Spleen (tissue), 11 donors: ENCODE data around the gene TWIST2. TPM values are rescaled to one million over a fixed set of nuclear protein-coding genes. Genes with fewer than 3 reads are reported as not detected.

Source experiments
- DNase-seq: peaks from one replicate; pipeline ENCODE4 v3.0.0-alpha.2; 2020
- H3K27ac ChIP-seq, 8 donors: fragments of 200-600 bp; sonication (generic) in 7 of 8; 1 replicate in 4 of 8; 2 replicates in 4 of 8; pipeline versions ENCODE4 v1.5.0 to v1.8.0; 2016 to 2021; ENCODE audit warnings: inconsistent platforms in 4 of 8, mild to moderate bottlenecking in 4 of 8, moderate library complexity in 1 of 8
- H3K27me3 ChIP-seq, 7 donors: fragments of 200-600 bp; sonication (generic) in 6 of 7; replicated peaks in 1 of 7; 1 replicate in 4 of 7; 2 replicates in 3 of 7; pipeline versions ENCODE4 v1.5.0 to v1.8.0; 2016 to 2021; ENCODE audit warnings: inconsistent platforms in 3 of 7, mild to moderate bottlenecking in 1 of 7
- H3K36me3 ChIP-seq, 6 donors: fragments of 200-600 bp; sonication (generic) in 5 of 6; 1 replicate in 4 of 6; 2 replicates in 2 of 6; pipeline versions ENCODE4 v1.5.0 to v1.8.0; 2016 to 2021; ENCODE audit warnings: inconsistent platforms in 2 of 6
- H3K4me1 ChIP-seq, 6 donors: fragments of 200-600 bp; sonication (generic) in 5 of 6; 1 replicate in 3 of 6; 2 replicates in 3 of 6; pipeline versions ENCODE4 v1.5.0 to v1.8.0; 2016 to 2021; ENCODE audit warnings: inconsistent platforms in 3 of 6
- H3K4me3 ChIP-seq, 8 donors: fragments of 200-600 bp; sonication (generic) in 7 of 8; 1 replicate in 4 of 8; 2 replicates in 4 of 8; pipeline versions ENCODE4 v1.5.0 to v1.8.0; 2016 to 2021; ENCODE audit warnings: inconsistent platforms in 4 of 8, mild to moderate bottlenecking in 4 of 8, moderate library complexity in 2 of 8
- H3K9me3 ChIP-seq, 8 donors: fragments of 200-600 bp; sonication (generic) in 7 of 8; 1 replicate in 4 of 8; 2 replicates in 4 of 8; pipeline versions ENCODE4 v1.5.0 to v1.8.0; 2016 to 2021; ENCODE audit warnings: inconsistent platforms in 4 of 8
- POLR2A ChIP-seq, 3 donors: fragments of 450-650 bp; IDR thresholded peaks; one replicate each; pipeline ENCODE4 v1.5.1; 2017; ENCODE audit warnings: antibody characterized with exemption in 3 of 3, mild to moderate bottlenecking in 1 of 3
- POLR2AphosphoS5 ChIP-seq, 3 donors: sonication (generic); formaldehyde crosslinking; IDR thresholded peaks; one replicate each; pipeline ENCODE4 v1.5.1; 2017; ENCODE audit warnings: antibody characterized with exemption in 3 of 3
- WGBS, 5 donors: extraction: QIAGEN DNeasy Blood & Tissue Kit in 3 of 5; methylation state at CpG; one replicate each; pipeline versions ENCODE4 v1.1.5 to v1.1.7; 2013 to 2018; 5-methylcytosine and 5-hydroxymethylcytosine counted together
- intact Hi-C: fragments of 100-400 bp; cut with DNase I; formaldehyde crosslinking; loops from one replicate; pipeline ENCODE4 v1.15.0; 2023; ENCODE audit warnings: low total_unique reads
- polyA plus RNA-seq, 3 donors: library from polyadenylated mRNA; stranded (reverse); fragments of 200-250 nt; gene quantifications; one replicate each; pipeline ENCODE4 v1.2.1, GENCODE V29; 2013
- total RNA-seq, 7 donors: library from RNA; depleted of rRNA in 3 of 7; stranded (reverse); fragments of >200 nt in 3 of 7; fragmentation: NEBNext Ultra II Directional in 4 of 7; extraction: Animal tissue kit (Norgen Biotek cat#: 25700) in 4 of 7; gene quantifications; one replicate each; pipeline versions ENCODE4 v1.1.0 to v1.2.1, GENCODE V29; 2016 to 2021
- TF ChIP-seq, protein P1 (sequence below), 11 experiments: fragments of 200-600 bp in 7 of 11; fragments of 450-650 bp in 4 of 11; sonication (generic) in 4 of 11; IDR thresholded peaks in 8 of 11; conservative IDR thresholded peaks in 3 of 11; 1 replicate in 7 of 11; 2 replicates in 4 of 11; pipeline versions ENCODE4 v1.4.0 to v1.8.0; 2016 to 2021; ENCODE audit warnings: antibody characterized with exemption in 11 of 11, inconsistent platforms in 4 of 11, mild to moderate bottlenecking in 1 of 11
- donor health status: healthy with polysubstance abuse.
- donor health status: DM: no; HTN: no; CAD: no; lungs with moderate emphysema.
- donor health status: DM: no; HTN: no; CAD: no.
- donor health status: Bipolar disorder and iron deficiency.
- donor health status: healthy.
- donor health status: DM: no; HTN: no; CAD: no.
- donor health status: DM: yes; HTN: yes; CAD: no.

The TWIST2 gene
- total and polyA plus RNA-seq, 10 donors: 1.7 to 9.0 (median 2.4) TPM

DNA sequence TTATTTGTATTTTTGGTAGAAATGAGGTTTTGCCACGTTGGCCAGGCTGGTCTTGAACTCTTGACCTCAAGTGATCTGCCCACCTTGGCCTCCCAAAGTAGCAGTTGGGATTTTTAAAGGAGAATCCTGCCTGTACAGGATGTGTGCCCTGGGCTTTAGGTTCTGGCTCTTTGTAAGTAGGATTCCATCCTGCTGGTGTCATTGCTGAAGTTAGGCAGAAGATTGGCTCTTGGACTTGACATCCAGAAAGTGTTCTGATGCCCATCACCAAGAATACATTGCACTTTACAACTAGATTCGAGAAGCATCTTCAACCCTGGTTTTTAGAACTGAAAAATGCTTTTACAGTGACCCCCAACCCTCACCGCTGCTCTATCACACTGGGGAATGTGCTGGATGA, 4.4 kb upstream of the TWIST2 start:
- peaks cover 0 to 26% (median 20%) of the 10 kb centered on the region in 6 donors for H3K4me1 ChIP-seq
- intact Hi-C loops: no loop called here
- no peaks in the 10 kb centered on the region for H3K36me3 ChIP-seq
- H3K27ac ChIP-seq: no peak overlapping the region
- TF ChIP-seq POLR2A (IDR thresholded peaks at IDR 0.05) (no peak), POLR2AphosphoS5 (IDR thresholded peaks at IDR 0.05) (no peak)
- TF ChIP-seq, protein P1, sequence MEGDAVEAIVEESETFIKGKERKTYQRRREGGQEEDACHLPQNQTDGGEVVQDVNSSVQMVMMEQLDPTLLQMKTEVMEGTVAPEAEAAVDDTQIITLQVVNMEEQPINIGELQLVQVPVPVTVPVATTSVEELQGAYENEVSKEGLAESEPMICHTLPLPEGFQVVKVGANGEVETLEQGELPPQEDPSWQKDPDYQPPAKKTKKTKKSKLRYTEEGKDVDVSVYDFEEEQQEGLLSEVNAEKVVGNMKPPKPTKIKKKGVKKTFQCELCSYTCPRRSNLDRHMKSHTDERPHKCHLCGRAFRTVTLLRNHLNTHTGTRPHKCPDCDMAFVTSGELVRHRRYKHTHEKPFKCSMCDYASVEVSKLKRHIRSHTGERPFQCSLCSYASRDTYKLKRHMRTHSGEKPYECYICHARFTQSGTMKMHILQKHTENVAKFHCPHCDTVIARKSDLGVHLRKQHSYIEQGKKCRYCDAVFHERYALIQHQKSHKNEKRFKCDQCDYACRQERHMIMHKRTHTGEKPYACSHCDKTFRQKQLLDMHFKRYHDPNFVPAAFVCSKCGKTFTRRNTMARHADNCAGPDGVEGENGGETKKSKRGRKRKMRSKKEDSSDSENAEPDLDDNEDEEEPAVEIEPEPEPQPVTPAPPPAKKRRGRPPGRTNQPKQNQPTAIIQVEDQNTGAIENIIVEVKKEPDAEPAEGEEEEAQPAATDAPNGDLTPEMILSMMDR (IDR thresholded peaks at IDR 0.05 in 8 of 11, conservative IDR thresholded peaks at IDR 0.05 in 3 of 11): no peak
- H3K4me3 ChIP-seq: no peak overlapping the region
- H3K27me3 ChIP-seq: peaks cover 0 to 85% (median 37%) of the 10 kb centered on the region in 7 donors
- no peak for DNase-seq
- no peaks in the 10 kb centered on the region for H3K9me3 ChIP-seq
- 57 to 67% (median 62%) methylated on average over 3 of the region's 3 CpGs for WGBS, 5 donors

DNA sequence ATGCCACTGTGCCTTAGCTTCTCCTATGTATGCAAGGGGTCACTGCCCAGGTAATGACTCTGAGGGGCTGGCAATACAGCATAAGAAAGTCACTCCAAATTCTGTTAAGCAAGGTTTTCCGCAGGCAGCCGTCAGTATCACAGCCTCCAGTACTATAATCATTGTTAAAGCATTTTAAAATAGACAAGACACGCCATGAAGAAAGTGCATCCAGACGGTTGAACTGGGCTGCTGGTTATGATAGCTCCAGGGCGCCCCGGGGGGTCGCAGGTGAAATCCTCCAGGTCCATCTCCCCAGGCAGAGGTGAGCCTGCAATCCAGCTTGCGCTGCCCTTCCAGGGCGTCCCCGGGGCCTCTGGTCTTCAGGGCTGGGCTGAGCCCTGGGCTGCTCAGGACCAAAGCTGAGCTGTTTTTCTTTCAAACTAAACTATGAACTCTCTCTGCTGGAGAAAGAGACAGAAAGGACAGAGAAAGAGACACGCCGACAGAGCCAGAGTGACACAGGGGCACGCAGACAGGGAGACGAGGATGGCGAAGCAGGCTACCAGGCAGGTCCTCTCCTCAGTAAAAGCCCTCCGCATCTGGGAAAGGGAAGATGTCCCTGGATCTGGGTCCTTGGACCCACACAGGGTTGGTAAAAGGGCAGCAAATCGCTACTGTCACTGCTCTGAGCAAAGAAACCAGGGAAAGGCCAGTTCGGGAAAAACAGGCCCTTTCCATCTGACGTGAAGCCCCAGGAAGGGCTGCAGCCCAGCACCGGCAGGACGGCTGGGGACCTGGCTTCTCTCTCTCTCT, 2.1 kb upstream of the TWIST2 start:
- Histone ChIP-seq H3K4me1 (peaks cover 0 to 40% (median 30%) of the 10 kb centered on the region in 6 donors), H3K36me3 (no peaks in the 10 kb centered on the region), H3K9me3 (no peaks in the 10 kb centered on the region), H3K4me3 (no peak overlapping the region), H3K27me3 (peaks cover 0 to 95% (median 53%) of the 10 kb centered on the region in 7 donors), H3K27ac (no peak overlapping the region)
- 53 to 68% (median 60%) methylated on average over 19 to 21 of the region's 21 CpGs for WGBS, 5 donors
- DNase-seq: no peak
- intact Hi-C loops: no loop called here
- TF ChIP-seq POLR2A (IDR thresholded peaks at IDR 0.05) (no peak), POLR2AphosphoS5 (IDR thresholded peaks at IDR 0.05) (no peak)
- TF ChIP-seq, protein P1 (IDR thresholded peaks at IDR 0.05 in 8 of 11, conservative IDR thresholded peaks at IDR 0.05 in 3 of 11): no peak

DNA sequence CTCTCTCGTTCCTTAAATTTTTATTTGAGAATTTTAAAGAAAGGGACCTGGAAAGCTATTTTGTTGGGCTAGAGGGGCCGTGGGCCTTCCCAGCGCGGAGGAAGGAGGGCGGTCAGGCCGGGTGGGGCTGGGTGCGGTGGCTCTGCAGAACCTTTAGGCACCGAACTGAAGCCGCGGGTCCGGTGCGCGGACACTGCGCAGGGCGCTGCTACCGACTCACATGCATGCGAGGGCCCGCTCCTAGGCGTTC, 1.6 kb upstream of the TWIST2 start:
- Histone ChIP-seq H3K27ac (no peak overlapping the region), H3K9me3 (no peaks in the 10 kb centered on the region), H3K36me3 (no peaks in the 10 kb centered on the region), H3K4me3 (peak overlapping the region in 2 of 8 donors; percentile 59 to 72), H3K4me1 (peaks cover 0 to 40% (median 30%) of the 10 kb centered on the region in 6 donors), H3K27me3 (peaks cover 0 to 96% (median 53%) of the 10 kb centered on the region in 7 donors)
- TF ChIP-seq, protein P1 (IDR thresholded peaks at IDR 0.05 in 8 of 11, conservative IDR thresholded peaks at IDR 0.05 in 3 of 11): no peak
- TF ChIP-seq POLR2AphosphoS5 (IDR thresholded peaks at IDR 0.05) (no peak), POLR2A (IDR thresholded peaks at IDR 0.05) (no peak)
- intact Hi-C loops: no loop called here
- 16 to 40% (median 21%) methylated on average over 18 to 19 of the region's 19 CpGs for WGBS, 5 donors
- no peak for DNase-seq

DNA sequence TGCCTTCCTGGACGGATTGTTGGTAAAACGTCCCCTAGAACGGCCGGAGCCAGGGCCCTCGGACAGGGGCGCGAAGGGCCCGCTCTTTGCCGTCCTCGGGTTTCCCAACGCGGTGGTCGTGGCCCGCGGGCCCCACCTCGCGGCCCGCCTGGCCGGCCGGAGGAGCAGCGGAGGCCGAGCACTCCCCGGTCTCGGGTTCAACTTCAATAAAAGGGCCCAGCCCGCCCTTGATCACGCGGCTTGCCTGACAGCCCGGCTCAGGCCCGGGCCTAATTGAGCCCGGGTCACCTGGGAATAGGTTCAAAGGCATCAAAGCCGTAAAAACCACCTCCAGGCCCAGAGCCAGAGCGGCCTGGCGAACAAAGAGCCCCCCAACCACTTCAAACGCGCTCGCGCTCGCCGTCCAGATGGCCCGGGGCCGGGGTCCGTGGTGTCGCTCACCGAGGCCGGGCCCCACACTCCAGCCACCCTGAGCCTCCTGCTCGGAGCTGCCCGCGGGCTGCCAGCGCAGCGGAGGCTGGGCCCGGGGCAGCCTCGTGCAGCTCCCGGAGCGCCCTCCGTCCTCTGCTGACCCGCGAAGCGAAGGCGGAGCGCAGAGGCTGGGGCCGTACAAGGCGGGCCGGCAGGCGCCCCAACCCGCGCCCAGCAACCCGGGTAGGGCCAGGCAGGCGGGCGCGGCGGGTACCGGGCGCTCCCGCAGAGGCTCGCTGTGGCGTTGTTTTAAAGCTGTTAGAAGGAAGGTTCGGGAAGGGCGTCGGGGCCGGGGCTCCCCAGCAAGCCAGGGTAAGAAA, 1.1 kb upstream of the TWIST2 start:
- Histone ChIP-seq H3K36me3 (no peaks in the 10 kb centered on the region), H3K9me3 (no peaks in the 10 kb centered on the region), H3K27me3 (peaks cover 0 to 96% (median 53%) of the 10 kb centered on the region in 7 donors), H3K4me3 (peak overlapping the region; percentile 25 to 72 (median 55)), H3K27ac (peak overlapping the region in 1 of 8 donors; percentile 64), H3K4me1 (peaks cover 0 to 40% (median 30%) of the 10 kb centered on the region in 6 donors)
- intact Hi-C loops: no loop called here
- WGBS, 5 donors: 7 to 22% (median 8%) methylated on average over 22 to 80 of the region's 80 CpGs
- TF ChIP-seq POLR2AphosphoS5 (IDR thresholded peaks at IDR 0.05) (no peak), POLR2A (IDR thresholded peaks at IDR 0.05) (no peak)
- TF ChIP-seq, protein P1 (IDR thresholded peaks at IDR 0.05 in 8 of 11, conservative IDR thresholded peaks at IDR 0.05 in 3 of 11): no peak
- no peak for DNase-seq
